Testis (tissue), 3 donors: ENCODE results near the gene GSAP. TPM values are rescaled to one million over a fixed set of nuclear protein-coding genes. Genes with fewer than 3 reads are reported as not detected.

Experiments
- DNase-seq: peaks from one replicate; pipeline ENCODE4 v3.0.0-alpha.2; 2019
- H3K27ac ChIP-seq, 2 donors: fragments of 200-600 bp; sonication (generic); one replicate each; pipeline ENCODE4 v1.5.1; 2019
- H3K27me3 ChIP-seq: fragments of 200-600 bp; sonication (generic); one replicate; pipeline ENCODE4 v1.5.1; 2019
- H3K36me3 ChIP-seq: fragments of 200-600 bp; sonication (generic); one replicate; pipeline ENCODE4 v1.5.1; 2017; ENCODE audit warnings: low read depth; ENCODE audit errors: missing control alignments
- H3K4me1 ChIP-seq: fragments of 200-600 bp; sonication (generic); one replicate; pipeline ENCODE4 v1.5.1; 2019
- H3K4me3 ChIP-seq, 2 donors: fragments of 200-600 bp; sonication (generic); one replicate each; pipeline ENCODE4 v1.5.1; 2017 to 2019
- H3K9me3 ChIP-seq: fragments of 200-600 bp; sonication (generic); one replicate; pipeline ENCODE4 v1.5.1; 2017
- CTCF ChIP-seq, 3 experiments: fragments of 450-650 bp in 2 of 3; fragments of 200-600 bp in 1 of 3; sonication (generic) in 1 of 3; IDR thresholded peaks; one replicate each; pipeline ENCODE4 v1.5.1; 2016 to 2019; ENCODE audit warnings: antibody characterized with exemption in 3 of 3, mild to moderate bottlenecking in 2 of 3, moderate library complexity in 1 of 3
- POLR2A ChIP-seq: fragments of 450-650 bp; IDR thresholded peaks from one replicate; pipeline ENCODE4 v1.6.1; 2017; ENCODE audit warnings: antibody characterized with exemption, mild to moderate bottlenecking, moderate library complexity
- whole genome bisulfite sequencing, 2 donors: methylation state at CpG; one replicate each; pipeline ENCODE4 v1.1.5; 2018; 5-methylcytosine and 5-hydroxymethylcytosine counted together
- intact Hi-C: fragments of 100-400 bp; cut with DNase I; formaldehyde crosslinking; loops from one replicate; pipeline ENCODE4 v1.15.1; 2023; ENCODE audit warnings: low total_unique reads
- polyA plus RNA-seq: library from polyadenylated mRNA; stranded (reverse); fragments of 350-450 nt; fragmentation: Illumina TruSeq; extraction: RNeasy Lipid Tissue Mini Kit (QIAGEN cat#74804); gene quantifications from one replicate; pipeline ENCODE4 v1.2.3, GENCODE V29; 2014; ENCODE audit warnings: low read depth, low replicate concordance; ENCODE audit not compliant: insufficient read depth
- total RNA-seq, 2 donors: library from RNA; depleted of rRNA; stranded (reverse); fragments of >200 nt; gene quantifications; one replicate each; pipeline ENCODE4 v1.2.3, GENCODE V29; 2016

Gene GSAP
- total and polyA plus RNA-seq, 3 donors from 2014 or later = 6.0 to 16.2 (median 14.6) TPM

- intact Hi-C loops = no loop called here
- no peaks in the 10 kb centered on the region for H3K4me1 ChIP-seq
- H3K4me3 ChIP-seq = no peak overlapping the region
- H3K36me3 ChIP-seq = no peaks in the 10 kb centered on the region
- H3K27ac ChIP-seq = no peak overlapping the region
- TF ChIP-seq CTCF (IDR thresholded peaks at IDR 0.05) (no peak), POLR2A (no peak)
- H3K27me3 ChIP-seq = no peaks in the 10 kb centered on the region
- no peak for DNase-seq
- WGBS, 2 donors = 77 to 79% methylated on average over 1 of the region's 1 CpG
- H3K9me3 ChIP-seq = no peaks in the 10 kb centered on the region
Observed at GRCh38 chr7:77353407-77353721, 62.8 kb downstream of the GSAP start.

GRCh38 chr7:77352665-77353406 lies 63.3 kb downstream of the GSAP start:
- Histone ChIP-seq H3K4me3 (no peak overlapping the region), H3K36me3 (no peaks in the 10 kb centered on the region), H3K4me1 (no peaks in the 10 kb centered on the region), H3K9me3 (no peaks in the 10 kb centered on the region), H3K27ac (no peak overlapping the region), H3K27me3 (no peaks in the 10 kb centered on the region)
- TF ChIP-seq POLR2A (no peak), CTCF (IDR thresholded peaks at IDR 0.05) (no peak)
- DNase-seq = no peak
- 70 to 71% methylated on average over 4 of the region's 4 CpGs for WGBS, 2 donors
- intact Hi-C loops = no loop called here

- TF ChIP-seq CTCF (IDR thresholded peaks at IDR 0.05) (no peak), POLR2A (no peak)
- DNase-seq = no peak
- intact Hi-C loops = no loop called here
- Histone ChIP-seq H3K4me1 (no peaks in the 10 kb centered on the region), H3K9me3 (no peaks in the 10 kb centered on the region), H3K27ac (no peak overlapping the region), H3K36me3 (no peaks in the 10 kb centered on the region), H3K4me3 (no peak overlapping the region), H3K27me3 (no peaks in the 10 kb centered on the region)
- WGBS, 2 donors = 69 to 78% methylated on average over 5 of the region's 5 CpGs
Observed at GRCh38 chr7:77351539-77352004, 64.6 kb downstream of the GSAP start.

- Histone ChIP-seq H3K9me3 (no peaks in the 10 kb centered on the region), H3K4me1 (no peaks in the 10 kb centered on the region), H3K27me3 (no peaks in the 10 kb centered on the region), H3K36me3 (no peaks in the 10 kb centered on the region), H3K4me3 (no peak overlapping the region), H3K27ac (no peak overlapping the region)
- intact Hi-C loops = no loop called here
- TF ChIP-seq CTCF (IDR thresholded peaks at IDR 0.05) (no peak), POLR2A (no peak)
- DNase-seq = no peak
Observed at GRCh38 chr7:77349141-77349540, 67.0 kb downstream of the GSAP start.

GRCh38 chr7:77348371-77348813 lies 67.8 kb downstream of the GSAP start:
- Histone ChIP-seq H3K36me3 (no peaks in the 10 kb centered on the region), H3K4me1 (no peaks in the 10 kb centered on the region), H3K4me3 (no peak overlapping the region), H3K27me3 (no peaks in the 10 kb centered on the region), H3K27ac (no peak overlapping the region), H3K9me3 (no peaks in the 10 kb centered on the region)
- intact Hi-C loops = no loop called here
- TF ChIP-seq CTCF (IDR thresholded peaks at IDR 0.05) = no peak
- DNase-seq = no peak
- 58 to 60% methylated on average over 3 of the region's 3 CpGs for WGBS, 2 donors
